ENCODE results near the gene TP53I13.

- no peak for TF ChIP-seq SP1 (IDR thresholded peaks at IDR 0.05)
- no peak for TF ChIP-seq HDGF (IDR thresholded peaks at IDR 0.05; ENCODE audit: borderline replicate concordance)
- no peak for TF ChIP-seq ELF4 (IDR thresholded peaks at IDR 0.05)
- no peak for TF ChIP-seq ARNT (IDR thresholded peaks at IDR 0.05)
- no peak for TF ChIP-seq FOXA1 (IDR thresholded peaks at IDR 0.05)
- TF ChIP-seq ZNF384 (IDR thresholded peaks at IDR 0.05), result no peak
- no peak for TF ChIP-seq SUZ12 (IDR thresholded peaks at IDR 0.05)
- TF ChIP-seq BHLHE40 (IDR thresholded peaks at IDR 0.05; ENCODE audit: borderline replicate concordance), result no peak
- TF ChIP-seq FOXM1 (IDR thresholded peaks at IDR 0.05; ENCODE audit: borderline replicate concordance), result no peak
- no peak for TF ChIP-seq FOXK2 (IDR thresholded peaks at IDR 0.05)
Observed at GRCh38 chr17:29595943-29596774, 27.7 kb downstream of the TP53I13 start.
